CD4-positive, alpha-beta memory T cell (primary cell): ENCODE measurements around the gene SHROOM3. TPM values are rescaled to one million over a fixed set of nuclear protein-coding genes. Genes with fewer than 3 reads are reported as not detected.

Source experiments
- CTCF ChIA-PET: fragments of 350-600 bp; sonication (Branson Sonifier 250); formaldehyde crosslinking; loops from one replicate; lab custom pipeline; 2021; ENCODE audit warnings: inconsistent platforms; ENCODE audit not compliant: partially characterized antibody; lab: Charles Lee
- POLR2A ChIA-PET: fragments of 350-600 bp; sonication (Branson Sonifier 250); formaldehyde crosslinking; loops from one replicate; lab custom pipeline; 2021; ENCODE audit not compliant: partially characterized antibody; lab: Charles Lee
- DNase-seq, 5 donors: peaks; one replicate each; pipeline versions ENCODE4 v3.0.0 to v3.0.0-alpha.2; 2020 to 2022; ENCODE audit warnings: mixed read lengths in 1 of 5
- H3K27ac ChIP-seq: one replicate; pipeline ENCODE4 v1.7.0; 2013; ENCODE audit warnings: low read depth, low read length
- H3K27me3 ChIP-seq: 2 replicates; pipeline ENCODE4 v1.7.0; 2013; ENCODE audit warnings: mild to moderate bottlenecking, low read length, moderate library complexity; ENCODE audit not compliant: insufficient read depth
- H3K36me3 ChIP-seq: 2 replicates; pipeline ENCODE4 v1.7.0; 2013; ENCODE audit warnings: mild to moderate bottlenecking, low read length, moderate library complexity; ENCODE audit not compliant: insufficient read depth
- H3K4me1 ChIP-seq: 2 replicates; pipeline ENCODE4 v1.7.0; 2013; ENCODE audit warnings: mild to moderate bottlenecking, low read length, moderate library complexity; ENCODE audit not compliant: insufficient read depth
- H3K4me3 ChIP-seq, 2 donors: one replicate each; pipeline ENCODE4 v1.7.0; 2013; ENCODE audit warnings: low read length in 2 of 2, mild to moderate bottlenecking in 1 of 2
- H3K9me3 ChIP-seq, 2 donors: one replicate each; pipeline ENCODE4 v1.7.0; 2013; ENCODE audit warnings: low read length in 2 of 2, control low read depth in 1 of 2; ENCODE audit not compliant: control insufficient read depth in 1 of 2
- H3K27ac Mint-ChIP-seq, 7 donors: one replicate each; pipeline ENCODE4 v1.8.0; 2020 to 2021; ENCODE audit warnings: mixed read lengths in 7 of 7, mild to moderate bottlenecking in 6 of 7, inconsistent platforms in 3 of 7, moderate library complexity in 3 of 7
- H3K27me3 Mint-ChIP-seq, 2 donors: one replicate each; pipeline ENCODE4 v1.8.0; 2020 to 2021; ENCODE audit warnings: mixed read lengths in 2 of 2
- H3K36me3 Mint-ChIP-seq, 2 donors: one replicate each; pipeline ENCODE4 v1.8.0; 2020 to 2021; ENCODE audit warnings: mixed read lengths in 2 of 2, inconsistent platforms in 1 of 2, mild to moderate bottlenecking in 1 of 2
- H3K4me1 Mint-ChIP-seq, 4 donors: one replicate each; pipeline ENCODE4 v1.8.0; 2020 to 2021; ENCODE audit warnings: mixed read lengths in 4 of 4, mild to moderate bottlenecking in 1 of 4
- H3K4me3 Mint-ChIP-seq, 8 donors: one replicate each; pipeline ENCODE4 v1.8.0; 2020 to 2021; ENCODE audit warnings: mixed read lengths in 8 of 8, mild to moderate bottlenecking in 7 of 8, moderate library complexity in 6 of 8, inconsistent platforms in 3 of 8
- H3K9me3 Mint-ChIP-seq, 8 donors: one replicate each; pipeline ENCODE4 v1.8.0; 2020 to 2021; ENCODE audit warnings: mixed read lengths in 8 of 8, mild to moderate bottlenecking in 5 of 8, inconsistent platforms in 3 of 8, moderate library complexity in 1 of 8
- intact Hi-C: fragments of 100-400 bp; cut with micrococcal nuclease; formaldehyde crosslinking; loops from one replicate; pipeline ENCODE4 v1.15.1; 2023
- polyA plus RNA-seq, 2 donors: library from polyadenylated mRNA; unstranded; fragments of 300-500 nt; fragmentation: Illumina TruSeq; gene quantifications; one replicate each; pipeline ENCODE4 v1.2.3, GENCODE V29; 2021
- total RNA-seq, 2 experiments: library from RNA; stranded (reverse); gene quantifications; one replicate each; pipeline ENCODE4 v1.2.3, GENCODE V29; 2021

SHROOM3 gene
- total and polyA plus RNA-seq, 4 experiments from 2014 or later, result not detected

DNA sequence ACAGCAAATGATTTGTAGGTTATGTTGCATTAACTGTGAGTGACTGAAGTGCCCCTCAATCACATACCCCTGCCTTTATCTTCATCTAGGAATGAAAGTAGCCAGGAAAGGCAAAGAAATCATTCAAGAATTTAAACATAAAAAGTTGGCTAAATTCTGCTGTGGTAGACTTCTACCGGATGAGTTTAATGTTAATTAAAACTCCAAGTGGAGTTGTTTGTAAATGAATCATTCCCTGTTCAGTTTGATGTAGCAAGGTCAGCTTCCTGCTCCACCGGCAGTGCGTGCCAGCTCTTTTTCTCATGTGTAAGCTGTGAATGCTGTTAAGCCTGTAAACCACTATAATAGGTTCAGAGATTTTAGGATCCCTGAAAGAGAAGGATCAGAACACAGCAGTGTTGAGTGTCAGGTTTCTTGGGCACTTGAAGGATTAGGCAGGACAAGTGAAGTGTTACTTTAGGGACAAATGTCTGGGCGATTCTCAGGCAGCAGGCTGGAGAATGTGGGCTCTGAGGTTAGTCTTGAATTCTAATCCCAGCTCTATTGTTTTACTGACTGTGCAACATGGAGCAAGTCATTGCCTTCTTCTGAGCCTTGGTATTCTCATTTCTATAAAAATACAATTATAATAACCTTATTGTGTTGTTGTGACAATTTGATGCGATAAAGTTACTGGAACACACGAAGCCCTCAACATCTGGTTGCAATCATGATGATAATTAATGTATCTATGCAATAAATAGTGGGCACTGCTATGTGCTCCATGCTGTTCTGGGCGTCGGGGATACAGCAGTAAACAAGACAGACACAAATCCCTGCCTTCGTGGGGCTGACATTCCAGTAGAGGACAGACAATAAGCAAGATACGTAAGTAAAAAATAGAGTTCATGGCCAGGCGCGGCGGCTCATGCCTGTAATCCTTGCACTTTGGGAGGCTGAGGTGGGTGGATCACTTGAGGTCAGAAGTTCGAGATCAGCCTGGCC is 112.0 kb downstream of the SHROOM3 start:
- CTCF ChIA-PET, result no interaction called here
- no peak overlapping the region for H3K4me3 ChIP-seq
- peaks cover 2 to 3% of the 10 kb centered on the region in 2 donors for H3K27me3 Mint-ChIP-seq
- H3K27ac Mint-ChIP-seq, result no peak overlapping the region
- H3K36me3 Mint-ChIP-seq, result no peaks in the 10 kb centered on the region
- H3K4me1 Mint-ChIP-seq, result peaks cover 8 to 13% (median 8%) of the 10 kb centered on the region in 4 donors
- H3K36me3 ChIP-seq, result no peaks in the 10 kb centered on the region
- H3K9me3 Mint-ChIP-seq, result peaks cover 0 to 2% (median 0%) of the 10 kb centered on the region in 8 donors
- POLR2A ChIA-PET, result no interaction called here
- no peak overlapping the region for H3K27ac ChIP-seq
- intact Hi-C loops, result no loop called here
- no peak for DNase-seq
- no peak overlapping the region for H3K4me3 Mint-ChIP-seq
- peaks cover 11% of the 10 kb centered on the region for H3K4me1 ChIP-seq
- no peaks in the 10 kb centered on the region for H3K9me3 ChIP-seq
- no peaks in the 10 kb centered on the region for H3K27me3 ChIP-seq

DNA sequence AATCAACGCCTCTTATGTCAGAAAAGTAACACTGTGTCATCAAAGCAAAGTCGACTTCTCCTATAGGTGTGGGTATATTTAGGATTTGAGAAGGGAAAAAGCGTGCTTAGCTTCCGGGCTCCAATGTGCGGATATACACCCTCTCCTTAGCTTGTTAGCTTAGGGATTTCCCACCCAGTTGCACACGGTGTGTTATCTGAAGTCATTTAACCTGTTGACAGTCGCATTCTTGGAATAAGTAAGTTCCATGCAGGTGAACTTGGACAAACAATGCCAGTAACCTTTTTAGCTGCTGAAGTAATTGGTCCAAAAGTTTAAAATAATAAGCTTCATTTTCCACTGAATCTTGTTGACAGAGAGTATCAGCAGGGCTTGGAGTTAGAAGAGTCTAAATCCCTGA is 113.7 kb downstream of the SHROOM3 start:
- no peaks in the 10 kb centered on the region for H3K9me3 Mint-ChIP-seq
- Histone ChIP-seq H3K4me1 (peaks cover 11% of the 10 kb centered on the region), H3K4me3 (no peak overlapping the region), H3K27ac (no peak overlapping the region), H3K27me3 (no peaks in the 10 kb centered on the region), H3K36me3 (no peaks in the 10 kb centered on the region), H3K9me3 (no peaks in the 10 kb centered on the region)
- intact Hi-C loops, result no loop called here
- peaks cover 8 to 13% (median 8%) of the 10 kb centered on the region in 4 donors for H3K4me1 Mint-ChIP-seq
- ChIA-PET POLR2A (no interaction called here), CTCF (no interaction called here)
- H3K4me3 Mint-ChIP-seq, result no peak overlapping the region
- no peak for DNase-seq
- H3K36me3 Mint-ChIP-seq, result no peaks in the 10 kb centered on the region
- H3K27me3 Mint-ChIP-seq, result peaks cover 0 to 2% of the 10 kb centered on the region in 2 donors
- no peak overlapping the region for H3K27ac Mint-ChIP-seq

DNA sequence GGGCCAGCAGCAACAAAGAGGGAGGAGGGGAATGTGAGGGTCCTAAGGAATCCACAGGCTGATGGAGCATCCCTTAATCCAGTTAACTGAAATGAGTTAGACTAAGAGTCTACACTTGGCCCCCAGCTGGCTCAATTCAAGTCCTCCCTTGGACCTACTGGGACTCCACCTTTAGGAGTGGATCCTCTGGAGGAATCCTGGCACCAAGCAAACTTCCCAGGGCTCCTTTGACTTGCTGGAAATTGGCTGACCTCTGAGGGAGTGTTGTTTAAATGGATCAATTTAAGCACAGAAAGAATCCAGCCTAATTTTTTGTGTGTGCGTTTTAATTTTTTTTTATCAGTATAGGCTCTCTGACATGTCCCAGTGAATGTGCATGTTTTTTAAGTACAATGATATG is 114.7 kb downstream of the SHROOM3 start:
- intact Hi-C loops, result no loop called here
- CTCF ChIA-PET, result no interaction called here
- Histone ChIP-seq H3K27ac (no peak overlapping the region), H3K27me3 (no peaks in the 10 kb centered on the region), H3K36me3 (no peaks in the 10 kb centered on the region), H3K4me3 (no peak overlapping the region), H3K9me3 (no peaks in the 10 kb centered on the region), H3K4me1 (peaks cover 9% of the 10 kb centered on the region)
- no peaks in the 10 kb centered on the region for H3K9me3 Mint-ChIP-seq
- H3K27ac Mint-ChIP-seq, result no peak overlapping the region
- DNase-seq, result no peak
- H3K36me3 Mint-ChIP-seq, result no peaks in the 10 kb centered on the region
- H3K4me1 Mint-ChIP-seq, result peaks cover 8 to 10% (median 8%) of the 10 kb centered on the region in 4 donors
- H3K4me3 Mint-ChIP-seq, result no peak overlapping the region
- POLR2A ChIA-PET, result no interaction called here
- peaks cover 0 to 2% of the 10 kb centered on the region in 2 donors for H3K27me3 Mint-ChIP-seq

DNA sequence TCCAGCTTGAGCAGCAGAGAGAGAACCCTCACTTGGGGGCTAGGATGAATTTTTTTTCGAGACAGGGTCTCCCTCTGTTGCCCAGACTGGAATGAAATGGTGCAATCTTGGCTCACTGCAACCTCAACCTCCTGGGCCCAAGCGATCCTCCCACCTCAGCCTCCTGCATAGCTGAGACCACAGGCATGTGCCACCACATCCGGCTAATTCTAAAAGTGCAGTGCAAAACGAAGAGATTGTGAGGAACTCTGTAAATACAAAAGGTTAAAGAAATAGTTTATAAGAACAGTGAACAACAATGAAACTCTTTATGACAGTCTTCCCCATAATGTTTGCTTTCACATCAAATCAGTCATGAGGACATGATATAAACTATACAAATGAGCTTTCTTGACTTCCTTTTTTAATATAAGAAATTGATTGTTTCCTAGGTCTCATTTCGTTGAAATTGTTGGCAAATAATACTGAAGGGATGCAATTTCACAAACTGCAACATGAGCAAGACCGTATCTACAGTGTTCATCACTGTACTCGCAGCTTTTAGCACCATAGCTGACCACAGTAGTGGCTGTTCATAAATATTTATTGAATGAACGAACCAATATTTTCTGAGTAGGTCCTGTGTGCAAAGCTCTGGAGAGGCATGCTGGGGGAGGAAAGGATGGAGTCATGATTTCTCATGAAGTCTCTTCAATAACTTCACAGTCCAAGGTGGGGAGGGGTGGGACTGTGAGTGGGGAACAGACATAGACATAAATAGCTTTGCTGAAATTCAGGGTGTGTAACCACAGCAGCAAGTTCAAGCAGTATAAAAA is 116.1 kb downstream of the SHROOM3 start:
- Mint-ChIP-seq H3K4me1 (no peaks in the 10 kb centered on the region), H3K27ac (no peak overlapping the region), H3K36me3 (no peaks in the 10 kb centered on the region), H3K27me3 (peaks cover 0 to 4% of the 10 kb centered on the region in 2 donors), H3K9me3 (no peaks in the 10 kb centered on the region), H3K4me3 (no peak overlapping the region)
- no peaks in the 10 kb centered on the region for H3K27me3 ChIP-seq
- H3K36me3 ChIP-seq, result no peaks in the 10 kb centered on the region
- ChIA-PET POLR2A (no interaction called here), CTCF (no interaction called here)
- no peaks in the 10 kb centered on the region for H3K9me3 ChIP-seq
- no peaks in the 10 kb centered on the region for H3K4me1 ChIP-seq
- intact Hi-C loops, result no loop called here
- DNase-seq, result no peak
- no peak overlapping the region for H3K4me3 ChIP-seq
- H3K27ac ChIP-seq, result no peak overlapping the region

DNA sequence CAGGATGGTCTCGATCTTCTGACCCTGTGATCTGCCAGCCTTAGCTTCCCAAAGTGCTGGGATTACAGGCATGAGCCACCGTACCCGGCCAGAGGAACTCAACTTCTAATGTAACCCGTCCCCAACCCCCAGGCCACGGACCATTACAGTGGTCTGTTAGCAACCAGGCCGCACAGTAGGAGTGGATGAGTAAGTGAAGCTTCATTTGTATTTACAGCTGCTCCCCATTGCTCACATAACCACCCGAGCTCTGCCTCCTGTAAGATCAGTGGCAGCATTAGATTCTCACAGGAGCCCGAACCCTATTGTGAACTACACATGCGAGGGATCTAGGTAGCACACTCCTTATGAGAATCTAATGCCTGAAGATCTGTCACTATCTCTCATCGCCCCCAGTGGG is 119.6 kb downstream of the SHROOM3 start:
- no peaks in the 10 kb centered on the region for H3K9me3 ChIP-seq
- H3K9me3 Mint-ChIP-seq, result no peaks in the 10 kb centered on the region
- H3K4me1 ChIP-seq, result no peaks in the 10 kb centered on the region
- no peaks in the 10 kb centered on the region for H3K36me3 Mint-ChIP-seq
- H3K27ac Mint-ChIP-seq, result no peak overlapping the region
- H3K36me3 ChIP-seq, result no peaks in the 10 kb centered on the region
- no peak overlapping the region for H3K27ac ChIP-seq
- no peaks in the 10 kb centered on the region for H3K4me1 Mint-ChIP-seq
- CTCF ChIA-PET, result no interaction called here
- no peak for DNase-seq
- H3K27me3 ChIP-seq, result no peaks in the 10 kb centered on the region
- H3K4me3 ChIP-seq, result no peak overlapping the region
- POLR2A ChIA-PET, result no interaction called here
- intact Hi-C loops, result no loop called here
- H3K27me3 Mint-ChIP-seq, result peaks cover 4% of the 10 kb centered on the region in 2 donors
- no peak overlapping the region for H3K4me3 Mint-ChIP-seq

DNA sequence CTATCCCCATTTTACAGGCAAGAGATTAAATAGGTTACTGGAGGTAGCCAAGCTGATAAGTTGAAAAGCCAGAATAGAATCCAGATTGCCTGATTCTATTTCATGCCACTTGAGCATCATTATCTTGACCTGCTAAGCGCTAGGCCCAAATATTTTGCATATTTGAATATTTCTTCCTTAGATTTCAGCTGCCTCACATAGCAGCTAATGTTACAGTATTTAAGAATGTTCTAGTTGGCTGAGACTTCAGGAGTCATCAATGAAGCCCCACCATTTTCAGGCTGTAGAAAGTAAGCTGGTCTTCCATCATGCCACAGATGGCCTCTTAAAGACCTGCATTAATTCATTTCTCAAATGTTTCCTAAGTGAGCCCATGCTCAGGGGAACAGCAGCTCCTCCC is 121.4 kb downstream of the SHROOM3 start:
- no peaks in the 10 kb centered on the region for H3K36me3 Mint-ChIP-seq
- DNase-seq, result no peak

More for the DNA sequence above, 121.4 kb downstream of the SHROOM3 start:
- no peaks in the 10 kb centered on the region for H3K36me3 ChIP-seq
- H3K9me3 Mint-ChIP-seq, result no peaks in the 10 kb centered on the region
- ChIA-PET POLR2A (no interaction called here), CTCF (interaction anchor here (1.3 kb wide), 1 partner anchor 17 kb away, joined by 4 read pairs; no protein-coding TSS in a partner anchor)
- no peak overlapping the region for H3K27ac Mint-ChIP-seq
- intact Hi-C loops, result no loop called here
- H3K4me1 ChIP-seq, result no peaks in the 10 kb centered on the region
- no peaks in the 10 kb centered on the region for H3K9me3 ChIP-seq
- no peak overlapping the region for H3K27ac ChIP-seq
- H3K4me3 Mint-ChIP-seq, result no peak overlapping the region
- no peaks in the 10 kb centered on the region for H3K27me3 ChIP-seq
- H3K4me3 ChIP-seq, result no peak overlapping the region
- peaks cover 4 to 7% of the 10 kb centered on the region in 2 donors for H3K27me3 Mint-ChIP-seq
- H3K4me1 Mint-ChIP-seq, result no peaks in the 10 kb centered on the region
